ENCODE data around the gene C6orf89.

- no peak for TF ChIP-seq CTCF (optimal IDR thresholded peaks at IDR 0.05 in 1 of 3, IDR thresholded peaks at IDR 0.05 in 1 of 3, conservative IDR thresholded peaks at IDR 0.05 in 1 of 3; ENCODE audit: extremely low read depth in 1 of 3, insufficient read depth in 2 of 3, low read length in 3 of 3)
- no peak for TF ChIP-seq EZH2 (IDR thresholded peaks at IDR 0.05; ENCODE audit: low read length)
Measured at GRCh38 chr6:36871686-36872085, 14.1 kb upstream of the C6orf89 start.

All from keratinocyte (primary cell).